Stimulated activated naive CD8-positive, alpha-beta T cell treated with anti-CD3 and anti-CD28 coated beads, Interleukin-15, Interleukin-2, amounts not matched to agents 100 U/mL and 50 U/mL, for 24 hours (primary cell): ENCODE data around the gene LRRC8C.
"Not testable (repeated sequence)": the region's sequence is repeated elsewhere in the genome, so short reads cannot be mapped to it uniquely, and the experiment has no call there.

ENCODE experiments used
- ATAC-seq: fragments of 150-1000 bp; cut with Tn5 transposase; one replicate; pipeline ENCODE4 v1.10.0; 2021
- DNase-seq: peaks from one replicate; pipeline ENCODE4 v3.0.0; 2021

The LRRC8C gene

DNA sequence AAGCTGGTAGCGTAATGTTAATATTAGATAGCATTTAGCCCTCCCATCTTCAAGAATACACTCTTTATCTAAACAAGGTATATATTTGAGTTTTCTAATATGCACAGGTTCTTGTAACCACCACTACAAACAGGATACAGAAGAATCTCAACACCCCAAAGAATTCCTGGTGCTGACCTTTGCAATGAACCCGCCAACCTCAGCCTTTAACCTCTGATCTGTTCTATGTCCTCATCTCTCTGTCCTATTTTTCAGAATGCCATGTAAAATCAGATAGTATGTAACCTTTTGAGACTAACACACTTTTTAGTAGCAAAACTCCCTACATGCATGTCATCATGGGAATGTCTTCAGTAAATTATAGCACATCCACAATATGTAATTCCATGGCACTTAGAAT is 71.1 kb downstream of the LRRC8C start:
- ATAC-seq = no peak

DNA sequence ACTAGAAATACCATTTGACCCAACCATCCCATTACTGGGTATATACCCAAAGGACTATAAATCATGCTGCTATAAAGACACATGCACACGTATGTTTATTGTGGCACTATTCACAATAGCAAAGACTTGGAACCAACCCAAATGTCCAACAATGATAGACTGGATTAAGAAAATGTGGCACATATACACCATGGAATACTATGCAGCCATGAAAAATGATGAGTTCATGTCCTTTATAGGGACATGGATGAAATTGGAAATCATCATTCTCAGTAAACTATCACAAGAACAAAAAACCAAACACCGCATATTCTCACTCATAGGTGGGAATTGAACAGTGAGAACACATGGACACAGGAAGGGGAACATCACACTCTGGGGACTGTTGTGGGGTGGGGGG is 72.0 kb downstream of the LRRC8C start:
- DNase-seq, ATAC-seq: not testable (repeated sequence)

More for the DNA sequence above, 71.1 kb downstream of the LRRC8C start:
- no peak for DNase-seq

DNA sequence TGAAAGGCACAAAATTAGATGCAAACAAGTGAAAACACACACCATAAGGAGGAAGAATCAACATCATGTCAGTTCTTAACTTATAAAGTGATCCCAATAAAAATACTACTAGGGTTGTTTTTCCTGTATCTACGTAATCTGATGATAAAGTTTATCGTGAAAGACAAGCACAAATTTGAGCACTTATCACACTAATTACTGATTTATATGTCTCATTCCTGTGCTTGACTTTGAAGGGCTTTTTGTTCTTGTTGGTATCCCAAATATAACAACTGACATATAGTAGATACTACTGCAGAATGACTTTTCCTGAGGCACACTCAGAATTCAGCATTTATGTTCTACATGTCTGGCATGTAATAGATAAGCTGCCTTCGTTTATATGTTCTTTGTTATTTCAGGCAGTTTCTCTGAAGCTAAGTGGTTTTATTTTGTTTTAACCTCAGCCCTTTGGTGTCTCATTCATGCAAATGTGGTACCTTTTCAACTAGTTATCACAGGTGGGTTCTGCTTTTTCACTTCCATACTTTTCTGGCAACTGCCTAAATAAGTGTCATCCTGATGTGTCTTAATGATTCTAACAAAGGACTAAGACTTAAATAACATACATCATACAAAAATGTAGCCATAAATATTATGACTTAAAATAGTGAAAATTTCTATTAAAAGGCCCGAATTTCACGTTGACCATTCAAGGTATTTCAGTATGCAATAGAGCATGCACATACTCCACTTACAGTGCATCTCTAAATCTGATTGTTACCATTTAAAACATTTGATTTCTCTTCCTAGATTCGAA is 73.2 kb downstream of the LRRC8C start:
- ATAC-seq = no peak
- no peak for DNase-seq

DNA sequence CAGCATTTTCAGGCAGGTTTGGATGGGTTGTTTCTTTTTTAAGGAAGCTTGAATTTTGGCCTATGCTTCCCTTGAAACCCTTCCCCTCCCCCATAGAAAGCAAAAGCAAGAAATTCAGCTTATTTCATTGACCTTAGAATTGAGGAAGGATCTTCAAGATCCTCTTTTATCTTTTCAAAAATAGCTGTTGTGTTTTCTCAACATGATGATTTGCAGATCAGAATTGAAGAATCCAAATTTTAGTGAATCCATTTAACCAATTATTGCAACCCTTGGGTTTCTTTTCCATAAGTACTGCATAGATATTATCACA is 73.7 kb downstream of the LRRC8C start:
- ATAC-seq (no peak), DNase-seq (no peak)

DNA sequence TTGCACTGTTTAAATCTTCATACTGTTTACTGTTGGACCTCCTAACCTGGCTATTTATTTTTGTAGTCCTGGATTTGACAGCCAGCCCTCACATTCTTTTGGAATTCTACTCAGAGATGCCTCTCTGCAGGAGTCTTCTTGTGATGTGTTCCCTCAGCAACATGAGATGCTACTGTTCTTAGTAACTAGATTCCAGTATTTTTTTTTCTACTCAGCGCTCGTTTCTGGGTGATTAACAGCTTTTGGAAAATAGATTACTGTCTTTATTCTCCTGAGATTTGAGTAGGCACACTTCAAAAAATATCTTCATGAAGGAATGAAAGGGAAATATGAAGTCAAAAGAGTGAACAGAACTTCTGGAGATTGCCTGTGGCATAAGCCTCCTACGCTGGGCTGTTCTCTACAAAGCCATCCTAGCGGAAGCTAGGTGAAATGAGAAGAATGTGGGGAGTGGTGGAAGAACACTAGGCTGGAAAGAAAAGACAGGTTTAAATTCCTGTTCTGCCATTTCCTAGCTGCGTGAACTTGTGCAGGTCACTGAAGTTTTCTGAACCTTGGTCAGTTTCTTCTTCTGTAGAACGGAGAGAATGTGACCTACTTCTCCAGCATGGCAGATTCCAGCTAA is 75.9 kb downstream of the LRRC8C start:
- DNase-seq = no peak
- no peak for ATAC-seq

DNA sequence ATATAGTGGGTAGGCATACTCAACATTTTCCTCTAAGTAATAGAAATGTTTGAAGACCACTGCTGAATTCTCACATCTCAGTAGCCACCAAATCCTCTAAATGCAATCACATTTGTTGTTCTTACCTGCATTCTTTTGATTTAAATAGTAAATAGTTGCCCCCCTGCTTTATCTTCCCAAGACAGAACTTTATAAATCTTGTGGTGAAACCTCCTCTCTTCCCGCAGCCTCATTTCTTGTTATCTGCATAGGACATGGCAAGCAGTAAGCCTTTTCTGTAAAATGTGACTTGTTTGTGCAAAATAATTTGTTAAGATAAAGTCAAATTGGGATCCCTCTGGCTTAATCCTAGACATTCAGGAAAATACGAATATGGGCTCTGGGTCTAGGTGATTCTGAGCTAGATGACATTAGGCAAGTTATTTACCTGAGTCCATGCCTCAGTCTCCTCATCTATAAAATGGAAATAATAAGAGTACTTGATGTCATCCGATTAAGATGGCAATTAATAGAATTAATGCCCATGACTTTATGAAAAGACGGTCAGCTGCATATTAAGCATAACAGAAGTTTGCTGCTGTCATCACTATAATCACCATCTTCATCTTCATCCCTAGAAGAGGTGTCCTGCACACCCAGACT is 77.7 kb downstream of the LRRC8C start:
- DNase-seq = no peak
- ATAC-seq = no peak

DNA sequence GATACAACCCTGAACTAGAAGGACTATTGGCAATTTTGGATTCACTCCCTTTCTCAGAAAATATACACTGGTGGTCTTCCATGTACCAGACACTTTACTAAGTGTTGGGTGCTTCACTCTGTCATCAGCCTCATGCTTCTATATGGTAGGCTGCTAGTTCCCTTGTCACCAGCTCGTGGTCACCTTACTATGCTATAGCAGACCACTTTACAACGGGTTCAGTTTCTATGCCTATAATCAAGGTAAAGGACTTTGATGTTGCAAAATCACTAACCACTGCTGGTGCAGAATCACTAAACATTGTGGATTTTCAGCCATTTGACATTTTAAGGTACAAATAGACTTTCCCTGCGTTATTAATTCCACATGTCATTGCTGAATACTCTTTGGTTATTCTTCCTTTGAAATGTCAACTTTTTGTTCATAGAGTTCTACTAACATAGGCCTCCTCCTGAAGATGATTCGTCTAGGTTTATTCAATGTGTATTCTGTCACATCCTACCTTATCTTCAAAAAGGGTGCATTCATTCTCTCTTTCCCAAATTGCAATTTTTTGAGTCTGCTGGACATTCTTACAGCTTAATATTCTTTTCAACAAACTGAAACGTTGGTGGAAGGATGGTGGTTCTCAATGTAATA is 78.3 kb downstream of the LRRC8C start:
- ATAC-seq (peak; percentile 89), DNase-seq (no peak)

DNA sequence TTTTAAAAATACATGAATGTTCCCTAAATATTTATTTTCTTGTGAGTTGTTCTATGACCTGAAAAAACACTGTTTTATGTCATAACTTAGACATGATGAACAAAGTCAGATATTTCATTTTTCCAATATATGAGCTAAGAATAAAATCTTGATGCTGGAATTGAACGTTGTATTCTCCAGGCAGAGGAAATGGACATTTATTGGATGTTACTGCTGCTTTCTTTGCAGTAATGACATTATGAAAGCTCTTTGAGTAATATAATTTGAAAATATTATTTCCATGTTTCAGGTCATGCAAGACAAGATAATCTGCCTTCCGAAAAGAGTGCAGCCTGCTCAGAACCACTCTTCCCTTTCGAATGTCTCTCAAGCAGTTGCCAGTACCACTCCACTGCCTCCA is 79.5 kb downstream of the LRRC8C start:
- ATAC-seq (no peak), DNase-seq (no peak)

DNA sequence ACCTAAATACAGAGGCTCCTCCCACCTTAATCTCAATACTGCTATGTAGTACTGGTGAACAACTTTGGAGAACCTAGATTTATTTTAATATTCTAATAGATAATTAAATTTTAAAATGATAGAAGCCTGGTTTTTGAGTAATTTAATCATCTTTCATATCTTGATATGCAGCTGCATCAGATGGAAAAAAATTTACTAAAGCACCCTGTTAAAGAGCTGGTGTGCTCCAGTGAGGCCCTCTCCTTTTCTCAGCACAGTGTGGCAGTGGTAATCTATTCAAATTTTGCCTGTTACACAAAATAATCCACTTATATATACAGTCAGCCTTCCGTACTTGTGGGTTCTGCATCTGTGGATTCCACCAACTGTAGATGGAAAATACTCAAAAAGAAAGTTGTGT is 82.8 kb downstream of the LRRC8C start:
- no peak for DNase-seq
- no peak for ATAC-seq

DNA sequence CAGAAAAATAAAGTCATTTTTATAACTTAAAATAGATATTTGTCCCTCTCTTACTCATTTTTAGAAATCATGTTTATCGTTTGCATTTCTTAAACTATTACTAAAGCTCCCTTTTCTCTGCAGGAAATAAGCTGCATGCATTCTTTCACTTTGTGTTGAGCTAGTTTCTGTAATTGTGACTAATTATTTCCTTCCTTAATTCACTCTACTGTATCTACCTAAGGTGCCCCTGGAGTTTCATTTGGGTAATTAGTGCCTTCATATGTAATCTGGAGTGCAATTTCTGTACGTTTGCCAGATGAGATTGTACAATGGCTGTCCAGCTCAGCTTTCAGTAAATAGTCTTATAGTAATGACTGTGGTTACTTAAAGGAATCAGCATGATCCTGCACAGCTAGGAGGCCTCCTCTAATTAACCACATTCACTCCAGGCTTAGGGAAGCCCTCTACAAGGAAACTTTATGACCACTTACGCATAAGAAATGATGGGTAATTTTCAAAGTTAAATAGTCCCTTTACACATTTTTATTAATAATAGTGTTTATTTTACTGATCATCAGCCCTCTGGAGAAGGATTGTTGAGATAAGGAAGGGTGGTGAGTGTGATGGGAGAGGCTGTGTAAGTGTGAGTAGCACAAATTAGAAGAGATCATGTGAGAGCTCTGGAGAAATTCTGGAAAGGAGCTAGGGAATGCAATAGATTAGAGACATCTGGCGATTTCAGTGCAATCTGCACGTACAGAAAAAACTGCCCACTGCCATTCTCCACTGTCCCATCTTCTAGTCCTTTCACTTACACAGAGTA is 86.8 kb downstream of the LRRC8C start:
- ATAC-seq (peak; percentile 88), DNase-seq (no peak)

DNA sequence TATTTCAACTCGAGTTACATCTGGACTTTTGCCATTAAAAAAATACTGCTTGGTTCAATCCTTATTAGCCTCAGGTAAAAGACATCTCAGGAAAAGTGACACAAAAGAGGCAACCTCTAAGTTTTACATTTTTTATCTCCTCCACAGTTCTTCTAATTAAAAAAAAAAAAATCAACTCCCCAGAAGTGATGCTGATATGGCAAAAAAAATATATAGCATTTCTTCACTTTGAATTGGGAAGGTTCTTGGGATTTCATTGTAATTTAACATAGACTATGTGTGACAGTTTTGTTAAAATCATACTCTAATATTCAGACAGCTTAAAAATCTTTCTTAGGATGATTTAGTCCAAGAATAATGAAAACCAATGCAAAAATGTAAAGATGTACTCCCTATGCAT is 87.9 kb downstream of the LRRC8C start:
- ATAC-seq (no peak), DNase-seq (no peak)

DNA sequence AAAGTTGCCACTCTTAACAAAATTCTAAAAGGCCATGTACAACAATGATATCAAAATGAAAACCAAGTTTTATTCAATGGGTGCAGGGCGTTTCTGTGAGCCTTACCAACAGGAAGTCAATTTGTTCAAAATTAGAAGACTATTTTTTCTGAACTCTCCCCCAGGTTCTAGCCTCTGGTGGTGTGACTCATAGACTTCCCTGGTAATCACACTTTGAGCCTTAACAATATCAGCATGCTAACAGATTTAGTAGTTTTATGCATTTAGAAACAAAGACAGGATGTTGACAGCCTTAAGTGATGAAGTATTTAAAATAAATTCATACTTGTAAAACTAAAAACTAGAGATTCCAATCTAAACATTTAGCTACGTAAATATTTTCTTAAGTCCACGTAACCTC is 88.4 kb downstream of the LRRC8C start:
- DNase-seq (no peak), ATAC-seq (peak; percentile 33)

DNA sequence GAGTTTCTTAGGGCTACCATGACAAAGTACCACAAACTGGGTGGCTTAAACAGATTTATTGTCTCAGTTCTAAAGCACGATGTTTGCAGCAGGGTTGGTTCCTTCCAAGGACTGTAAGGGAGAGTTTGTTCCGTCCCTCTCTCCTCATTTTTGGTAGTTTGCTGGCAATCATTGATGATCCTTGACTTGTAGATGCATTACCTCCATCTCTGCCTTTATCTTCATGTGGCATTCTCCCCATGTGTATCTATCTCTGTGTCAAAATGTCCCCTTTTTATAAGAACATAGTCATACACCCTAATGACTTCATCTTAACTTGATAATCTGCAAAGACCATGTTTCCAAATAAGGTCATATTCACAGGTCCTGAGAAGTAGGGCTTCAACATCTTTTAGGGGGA is 90.2 kb downstream of the LRRC8C start:
- ATAC-seq (no peak), DNase-seq (no peak)

DNA sequence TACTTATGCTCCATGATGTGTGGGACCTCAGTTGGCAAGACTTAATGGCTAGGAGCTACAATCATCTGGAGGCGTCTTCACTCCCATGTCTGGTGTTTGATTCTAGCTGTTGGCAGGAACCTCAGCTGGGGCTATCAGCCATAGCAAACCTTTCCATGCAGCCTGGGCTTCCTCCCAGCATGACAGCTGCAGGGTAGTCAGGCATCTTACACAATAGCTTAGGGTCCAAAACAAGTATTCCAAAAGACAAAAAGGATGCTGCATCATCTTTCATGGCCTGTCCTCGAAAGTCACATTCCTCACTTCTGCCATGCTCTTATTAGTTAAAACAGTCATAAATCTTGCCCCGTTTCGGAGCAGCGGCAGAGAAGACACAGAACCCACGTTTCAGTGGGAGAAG is 90.9 kb downstream of the LRRC8C start:
- no peak for ATAC-seq
- no peak for DNase-seq

DNA sequence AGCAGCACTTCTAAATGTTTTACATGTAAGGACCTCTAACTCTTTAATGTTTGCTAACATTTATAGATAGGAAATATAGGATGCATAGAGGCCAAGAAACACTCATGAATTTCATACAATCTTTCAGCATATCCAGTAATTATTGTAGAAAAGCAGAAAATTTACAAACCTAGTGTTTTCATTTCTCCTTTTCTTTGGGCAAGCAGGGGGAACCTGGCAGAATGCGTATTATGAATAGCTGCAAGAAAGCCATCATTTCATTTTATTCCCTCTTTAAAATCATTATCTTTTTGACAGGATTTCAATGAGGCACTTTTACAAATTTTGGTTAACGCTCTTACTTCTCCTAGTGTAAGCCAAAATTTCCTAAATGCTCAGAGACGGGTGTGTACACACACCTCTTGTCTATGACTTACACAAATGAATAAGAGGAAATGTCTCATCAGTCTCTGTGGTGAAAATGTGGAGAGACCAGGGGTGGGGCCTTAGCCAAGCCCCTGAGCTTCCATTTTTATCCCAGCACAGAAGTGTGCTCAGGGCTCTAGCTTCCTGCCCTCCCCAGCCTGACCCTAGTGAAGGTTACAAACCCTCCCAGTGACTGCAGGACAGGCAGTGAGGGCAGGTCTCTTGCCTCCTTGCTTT is 91.6 kb downstream of the LRRC8C start:
- ATAC-seq = peak; percentile 95

DNA sequence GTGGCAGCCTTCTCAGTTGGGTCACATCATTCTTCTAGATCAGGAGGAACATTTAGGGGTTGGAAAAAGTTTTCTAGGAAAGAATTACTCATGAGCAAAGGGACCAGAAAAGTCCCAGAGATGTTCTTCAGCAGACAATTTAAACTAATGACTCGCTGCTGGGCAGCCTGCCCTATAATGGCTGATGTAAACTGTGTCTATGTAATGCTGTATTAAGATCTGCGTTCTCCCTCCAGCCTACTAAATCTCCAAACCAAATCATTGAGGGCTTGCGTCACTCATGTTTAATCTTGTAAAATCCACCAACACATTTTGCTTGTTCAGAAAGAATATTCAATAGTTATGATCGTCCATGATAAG is 92.1 kb downstream of the LRRC8C start:
- DNase-seq (no peak), ATAC-seq (peak; percentile 72)

More for the DNA sequence above, 91.6 kb downstream of the LRRC8C start:
- DNase-seq = peak; percentile 75

DNA sequence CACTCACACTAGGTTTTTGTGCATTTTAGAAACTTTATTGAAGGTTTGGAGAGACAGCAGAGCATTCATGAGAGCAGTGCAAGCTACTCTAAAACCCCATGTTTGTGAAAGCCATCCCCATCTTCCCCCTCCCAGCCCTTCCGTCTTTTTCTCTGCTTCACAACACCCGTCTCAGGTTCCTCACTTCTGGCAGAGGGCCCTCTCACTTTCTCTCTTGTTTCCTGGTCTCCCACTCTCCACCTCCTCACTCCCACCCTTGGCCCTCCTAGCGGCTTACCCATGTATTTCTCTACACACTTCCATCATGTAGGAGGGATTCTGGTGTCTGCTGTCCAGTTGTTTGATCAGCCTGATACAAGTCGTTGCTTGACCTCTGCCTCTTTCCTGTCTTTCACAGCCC is 92.7 kb downstream of the LRRC8C start:
- DNase-seq (no peak), ATAC-seq (no peak)

DNA sequence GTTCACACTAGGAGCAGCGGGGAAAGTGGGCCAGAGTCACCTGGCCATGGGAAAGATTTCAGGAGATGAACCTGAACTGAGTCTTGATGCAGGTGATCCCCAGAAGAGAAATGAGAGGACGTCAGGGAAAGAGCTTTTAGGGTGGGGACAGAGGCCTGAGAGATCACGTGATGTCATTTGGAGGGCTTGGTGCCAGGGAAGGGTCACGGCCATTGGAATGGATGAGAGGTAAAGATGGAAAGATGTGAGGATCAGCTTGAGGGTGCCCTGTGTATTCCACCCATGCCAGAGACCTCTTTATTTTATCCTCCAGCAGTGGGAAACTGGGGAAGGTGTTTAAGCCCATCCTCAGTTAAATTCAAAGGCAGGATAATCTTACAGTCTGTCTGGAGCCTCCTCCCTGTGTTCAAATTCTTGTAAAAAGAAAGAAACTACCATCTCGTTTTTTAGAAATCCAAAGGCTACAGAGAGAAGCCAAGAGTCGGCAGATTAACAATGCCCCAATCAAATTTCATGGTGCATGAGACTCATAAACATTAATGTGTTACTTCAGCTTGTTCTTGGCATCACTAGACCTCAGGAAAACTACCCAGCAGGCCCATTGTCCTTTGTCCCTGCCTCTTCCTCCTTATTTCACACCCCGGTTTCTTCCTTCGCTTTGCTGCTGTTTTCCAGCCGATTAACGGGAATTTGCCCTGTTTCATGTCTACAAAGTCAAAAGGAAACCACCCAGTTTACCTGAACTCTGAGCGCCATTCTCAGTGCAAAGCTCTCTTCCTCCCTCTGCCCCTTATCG is 94.8 kb downstream of the LRRC8C start:
- DNase-seq (no peak), ATAC-seq (no peak)

DNA sequence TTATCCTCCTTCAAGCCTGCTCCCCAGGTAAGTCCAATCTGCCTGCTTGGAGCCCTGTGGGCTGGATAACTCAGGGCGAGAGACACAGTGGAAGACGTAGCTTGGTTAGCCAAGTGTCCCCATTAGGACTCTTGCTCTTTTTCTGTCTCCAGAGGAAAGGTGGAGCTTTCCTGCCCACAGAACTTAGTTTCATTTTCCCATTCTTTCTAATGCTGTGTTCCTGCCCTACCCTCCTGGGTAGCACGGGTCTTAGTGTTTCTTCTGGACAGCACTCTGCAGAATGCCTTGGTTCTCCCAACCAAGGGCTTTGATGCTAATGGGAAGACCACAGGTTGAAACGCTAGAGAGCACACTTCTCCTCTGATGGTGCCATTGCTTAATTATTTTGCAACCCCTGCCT is 95.5 kb downstream of the LRRC8C start:
- DNase-seq = no peak
- ATAC-seq = no peak

DNA sequence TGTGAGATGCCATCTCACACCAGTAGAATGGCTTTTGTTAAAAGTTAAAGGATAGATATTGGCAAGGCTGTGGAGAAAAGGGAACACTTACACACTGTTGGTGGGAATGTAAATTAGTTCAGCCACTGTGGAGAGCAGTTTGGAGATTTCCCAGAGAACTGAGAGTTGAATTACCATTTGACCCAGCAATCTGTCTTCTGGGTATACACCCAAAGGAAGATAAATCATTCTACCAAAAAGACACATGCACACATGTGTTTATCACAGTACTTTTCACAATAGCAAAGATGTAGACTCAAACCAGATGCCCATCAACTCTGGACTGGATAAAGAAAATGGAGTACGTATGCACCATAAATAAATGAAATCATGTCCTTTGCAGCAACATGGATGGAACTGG is 99.3 kb downstream of the LRRC8C start:
- DNase-seq (no peak), ATAC-seq (no peak)

DNA sequence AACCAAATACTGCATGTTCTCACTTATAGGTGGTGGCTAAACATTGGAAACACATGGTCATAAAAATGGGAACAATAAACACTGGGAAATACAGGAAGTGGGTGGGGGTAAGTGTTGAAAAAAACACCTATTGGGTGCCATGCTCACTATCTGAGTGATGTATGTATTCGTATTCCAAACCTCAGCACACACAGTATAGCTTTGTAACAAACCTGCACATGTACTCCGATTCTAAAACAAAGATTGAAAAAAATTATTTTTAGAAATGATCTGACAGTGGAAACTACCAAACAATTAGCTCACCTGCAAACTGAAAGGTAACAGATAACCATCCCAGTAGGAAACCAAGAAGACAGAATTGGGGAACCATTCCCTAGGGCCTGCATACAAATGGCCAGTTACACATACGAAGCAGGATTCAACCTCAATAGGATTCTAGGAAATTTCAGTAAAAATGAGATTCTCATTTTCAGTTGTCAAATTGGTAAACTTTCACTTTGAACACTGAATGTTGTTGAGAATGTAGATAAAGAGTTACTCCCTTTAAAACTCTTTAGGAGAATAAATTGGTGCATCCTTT is 99.8 kb downstream of the LRRC8C start:
- peak; percentile 11 for ATAC-seq

More for the DNA sequence above, 99.8 kb downstream of the LRRC8C start:
- no peak for DNase-seq
